ENCODE data around the gene CDHR3.

CDHR3 gene

GRCh38 chr7:106076537-106076936, 113.5 kb downstream of the CDHR3 start:
- H3K4me3 ChIP-seq (ENCODE audit: low read length): no peak overlapping the region
- no peaks in the 10 kb centered on the region for H3K27me3 ChIP-seq (replicated peaks; ENCODE audit: insufficient read depth, low read length)
- H3K27ac ChIP-seq (ENCODE audit: low read length): no peak overlapping the region
- H3K9ac ChIP-seq (ENCODE audit: low read length): no peak overlapping the region
- no peaks in the 10 kb centered on the region for H4K20me1 ChIP-seq (ENCODE audit: insufficient read depth, low read length)
- H3K4me2 ChIP-seq (ENCODE audit: low read depth, low read length): no peak overlapping the region
- no peaks in the 10 kb centered on the region for H3K79me2 ChIP-seq (ENCODE audit: low read length)
- no peaks in the 10 kb centered on the region for H3K9me3 ChIP-seq (replicated peaks; ENCODE audit: insufficient read depth, low read length)
- H3K36me3 ChIP-seq (replicated peaks; ENCODE audit: insufficient read depth, low read length): no peaks in the 10 kb centered on the region
- no peak for TF ChIP-seq EZH2 (optimal IDR thresholded peaks at IDR 0.05; ENCODE audit: low read depth, low read length)
- TF ChIP-seq, protein P1, sequence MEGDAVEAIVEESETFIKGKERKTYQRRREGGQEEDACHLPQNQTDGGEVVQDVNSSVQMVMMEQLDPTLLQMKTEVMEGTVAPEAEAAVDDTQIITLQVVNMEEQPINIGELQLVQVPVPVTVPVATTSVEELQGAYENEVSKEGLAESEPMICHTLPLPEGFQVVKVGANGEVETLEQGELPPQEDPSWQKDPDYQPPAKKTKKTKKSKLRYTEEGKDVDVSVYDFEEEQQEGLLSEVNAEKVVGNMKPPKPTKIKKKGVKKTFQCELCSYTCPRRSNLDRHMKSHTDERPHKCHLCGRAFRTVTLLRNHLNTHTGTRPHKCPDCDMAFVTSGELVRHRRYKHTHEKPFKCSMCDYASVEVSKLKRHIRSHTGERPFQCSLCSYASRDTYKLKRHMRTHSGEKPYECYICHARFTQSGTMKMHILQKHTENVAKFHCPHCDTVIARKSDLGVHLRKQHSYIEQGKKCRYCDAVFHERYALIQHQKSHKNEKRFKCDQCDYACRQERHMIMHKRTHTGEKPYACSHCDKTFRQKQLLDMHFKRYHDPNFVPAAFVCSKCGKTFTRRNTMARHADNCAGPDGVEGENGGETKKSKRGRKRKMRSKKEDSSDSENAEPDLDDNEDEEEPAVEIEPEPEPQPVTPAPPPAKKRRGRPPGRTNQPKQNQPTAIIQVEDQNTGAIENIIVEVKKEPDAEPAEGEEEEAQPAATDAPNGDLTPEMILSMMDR (IDR thresholded peaks at IDR 0.05; ENCODE audit: low read length): no peak
- no peak for TF ChIP-seq EZH2phosphoT487 (IDR thresholded peaks at IDR 0.05; ENCODE audit: low read length)
- peaks cover 10% of the 10 kb centered on the region for H3K4me1 ChIP-seq (ENCODE audit: low read length)
- H3F3A ChIP-seq (ENCODE audit: insufficient read depth, low read length): peaks cover 8% of the 10 kb centered on the region
- no peaks in the 10 kb centered on the region for H3K9me2 ChIP-seq (replicated peaks; ENCODE audit: insufficient read depth, low read length)
- no peak overlapping the region for H2AFZ ChIP-seq (ENCODE audit: low read length)
- DNase-seq: no peak

GRCh38 chr7:106080300-106080987, 117.4 kb downstream of the CDHR3 start:
- Histone ChIP-seq H3K36me3 (replicated peaks; ENCODE audit: insufficient read depth, low read length) (no peaks in the 10 kb centered on the region), H3K4me3 (ENCODE audit: low read length) (no peak overlapping the region), H3K4me2 (ENCODE audit: low read depth, low read length) (no peak overlapping the region), H3K9me3 (replicated peaks; ENCODE audit: insufficient read depth, low read length) (no peaks in the 10 kb centered on the region), H2AFZ (ENCODE audit: low read length) (no peak overlapping the region), H3K9me2 (replicated peaks; ENCODE audit: insufficient read depth, low read length) (no peaks in the 10 kb centered on the region), H4K20me1 (ENCODE audit: insufficient read depth, low read length) (no peaks in the 10 kb centered on the region), H3K27me3 (replicated peaks; ENCODE audit: insufficient read depth, low read length) (no peaks in the 10 kb centered on the region), H3K79me2 (ENCODE audit: low read length) (no peaks in the 10 kb centered on the region), H3K27ac (ENCODE audit: low read length) (no peak overlapping the region), H3K4me1 (ENCODE audit: low read length) (no peaks in the 10 kb centered on the region), H3F3A (ENCODE audit: insufficient read depth, low read length) (no peaks in the 10 kb centered on the region), H3K9ac (ENCODE audit: low read length) (no peak overlapping the region)
- DNase-seq: no peak
- TF ChIP-seq EZH2 (optimal IDR thresholded peaks at IDR 0.05; ENCODE audit: low read depth, low read length) (no peak), EZH2phosphoT487 (IDR thresholded peaks at IDR 0.05; ENCODE audit: low read length) (no peak)
- TF ChIP-seq, protein P1 (IDR thresholded peaks at IDR 0.05; ENCODE audit: low read length): no peak

GRCh38 chr7:106082087-106082854, 119.2 kb downstream of the CDHR3 start:
- Histone ChIP-seq H3K4me1 (ENCODE audit: low read length) (no peaks in the 10 kb centered on the region), H3K79me2 (ENCODE audit: low read length) (no peaks in the 10 kb centered on the region), H4K20me1 (ENCODE audit: insufficient read depth, low read length) (no peaks in the 10 kb centered on the region), H3F3A (ENCODE audit: insufficient read depth, low read length) (no peaks in the 10 kb centered on the region), H3K4me2 (ENCODE audit: low read depth, low read length) (no peak overlapping the region), H3K9me2 (replicated peaks; ENCODE audit: insufficient read depth, low read length) (no peaks in the 10 kb centered on the region), H3K36me3 (replicated peaks; ENCODE audit: insufficient read depth, low read length) (no peaks in the 10 kb centered on the region), H3K4me3 (ENCODE audit: low read length) (no peak overlapping the region), H3K27me3 (replicated peaks; ENCODE audit: insufficient read depth, low read length) (no peaks in the 10 kb centered on the region), H3K9me3 (replicated peaks; ENCODE audit: insufficient read depth, low read length) (no peaks in the 10 kb centered on the region), H2AFZ (ENCODE audit: low read length) (no peak overlapping the region), H3K9ac (ENCODE audit: low read length) (no peak overlapping the region), H3K27ac (ENCODE audit: low read length) (no peak overlapping the region)
- no peak for TF ChIP-seq EZH2phosphoT487 (IDR thresholded peaks at IDR 0.05; ENCODE audit: low read length)
- TF ChIP-seq, protein P1 (IDR thresholded peaks at IDR 0.05; ENCODE audit: low read length): no peak
- TF ChIP-seq EZH2 (optimal IDR thresholded peaks at IDR 0.05; ENCODE audit: low read depth, low read length): no peak
- no peak for DNase-seq
